Measurements from ENCODE around the gene ANO6.
A peak's percentile ranks its signal among the peaks of the same experiment; 100 is the strongest.
"Not testable (repeated sequence)": the region's sequence is repeated elsewhere in the genome, so short reads cannot be mapped to it uniquely, and the experiment has no call there.

The ANO6 gene

DNA sequence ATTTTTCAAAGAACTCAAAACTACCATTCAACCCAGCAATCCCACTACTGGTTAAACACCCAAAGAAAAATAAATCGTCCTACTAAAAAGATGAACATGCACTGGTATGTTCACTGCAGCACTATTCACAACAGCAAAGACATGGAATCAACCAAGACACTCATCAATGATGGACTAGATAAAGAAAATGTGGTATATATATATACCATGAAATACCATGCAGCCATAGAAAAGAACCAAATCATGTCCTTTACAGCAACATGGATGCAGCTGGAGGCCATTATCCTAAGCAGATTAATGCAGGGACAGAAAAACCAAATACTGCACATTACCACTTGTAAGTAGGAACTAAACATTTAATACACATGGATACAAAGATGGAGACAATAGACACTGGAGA is 3.8 kb upstream of the ANO6 start:
- no peak for DNase-seq (ENCODE audit: low read depth)

DNA sequence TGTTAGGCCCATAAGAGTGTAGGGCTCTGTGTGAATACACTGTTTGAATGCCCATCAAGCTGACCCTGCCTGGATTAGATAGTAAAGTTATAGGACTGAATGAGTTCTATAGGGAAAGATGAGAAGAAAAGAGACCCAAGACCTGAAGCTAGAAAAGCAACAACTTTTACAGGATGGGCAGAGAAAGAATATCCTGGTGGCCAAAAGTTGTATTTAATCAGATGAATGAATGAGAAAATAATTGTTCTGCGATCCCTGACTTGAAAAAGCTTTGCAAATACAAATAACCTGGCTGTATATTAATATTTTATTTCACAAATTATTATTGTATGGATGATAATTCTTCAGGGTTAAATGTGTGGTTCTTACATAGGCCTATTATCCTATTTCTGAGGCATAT is 2.8 kb upstream of the ANO6 start:
- no peak for DNase-seq (ENCODE audit: low read depth)

DNA sequence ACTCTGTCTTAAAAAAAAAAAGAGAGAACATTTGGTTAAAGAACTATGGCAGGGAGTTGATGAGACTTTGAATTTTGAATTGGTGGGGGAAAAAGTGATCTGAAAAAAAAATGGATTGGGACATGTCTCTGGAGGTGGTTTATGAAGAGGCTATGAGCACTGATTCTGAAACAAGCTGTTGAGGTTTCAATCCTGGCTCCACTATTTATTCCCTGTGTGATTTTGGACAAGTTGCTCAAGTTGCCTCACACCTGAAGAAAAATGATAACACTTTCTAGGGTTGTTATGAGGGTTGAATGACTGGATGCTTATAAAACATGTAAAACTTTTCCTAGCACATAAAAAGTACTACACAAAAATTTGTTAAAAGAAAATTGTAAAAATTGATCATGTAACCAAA is 1.8 kb upstream of the ANO6 start:
- no peak for DNase-seq (ENCODE audit: low read depth)

DNA sequence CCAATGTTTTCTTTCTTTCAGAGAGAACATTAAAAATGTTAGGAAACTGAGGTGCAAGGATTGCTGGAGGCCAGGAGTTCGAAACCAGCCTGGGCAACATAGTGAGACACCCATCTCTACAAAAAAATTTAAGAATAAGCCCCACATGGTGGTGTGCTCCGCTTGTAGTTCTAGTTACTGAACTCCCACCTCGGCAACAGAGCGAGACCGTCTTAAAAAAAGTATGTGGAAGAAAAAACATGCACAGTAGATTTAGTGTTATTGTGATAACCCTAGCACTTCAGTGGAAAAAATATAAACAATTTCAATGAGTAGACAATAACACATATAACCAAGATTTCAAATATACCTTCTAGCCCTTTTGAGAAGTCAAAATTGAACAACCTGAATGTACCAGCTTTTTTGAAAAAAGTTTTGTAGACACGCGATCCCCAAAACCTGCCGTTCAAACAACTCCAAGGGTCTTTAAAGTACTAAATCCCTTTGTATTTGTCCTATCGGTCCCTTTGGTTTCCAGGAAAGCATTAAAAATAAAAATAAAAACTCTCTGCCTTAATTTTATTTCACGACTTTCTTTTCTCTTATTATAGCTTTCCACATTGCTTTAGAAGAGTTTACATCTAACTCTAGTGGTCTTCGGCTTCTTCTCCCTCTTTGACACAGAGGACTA is 1.0 kb upstream of the ANO6 start:
- DNase-seq (ENCODE audit: low read depth): no peak

DNA sequence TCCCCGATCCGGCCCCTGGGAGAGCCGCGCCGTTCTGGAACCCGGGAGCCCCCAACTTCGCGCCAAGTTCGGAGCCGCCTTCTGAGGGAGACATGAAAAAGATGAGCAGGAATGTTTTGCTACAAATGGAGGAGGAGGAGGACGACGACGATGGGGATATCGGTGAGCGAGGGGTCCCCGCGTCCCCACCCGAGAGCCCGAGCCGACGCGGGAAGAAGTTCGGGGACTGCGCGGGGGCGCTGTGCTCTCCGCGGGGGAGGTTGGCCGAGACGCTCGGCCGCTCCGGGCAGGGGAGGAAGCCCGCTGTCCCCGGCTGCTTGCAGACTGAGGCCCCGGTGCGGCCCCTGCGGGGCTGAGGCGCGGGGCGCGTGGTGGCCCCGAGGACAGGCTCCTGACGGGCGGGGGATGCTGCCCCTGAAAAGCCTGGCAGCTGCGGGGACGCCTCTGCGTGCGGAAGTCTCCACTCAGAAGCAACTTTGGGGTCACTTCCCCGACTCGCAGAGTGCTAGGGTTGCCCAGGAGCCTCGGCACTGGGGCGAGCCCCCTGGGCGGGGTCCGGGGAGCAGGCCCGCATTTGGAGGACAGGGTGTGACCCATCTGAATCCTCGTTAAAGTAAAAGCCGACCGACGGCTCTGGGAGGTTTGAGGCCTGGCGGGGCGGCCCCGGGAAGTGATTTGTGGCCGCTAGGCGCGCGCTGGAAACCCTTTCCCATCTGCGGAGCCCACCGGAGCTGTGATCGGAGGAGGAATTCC is 511 bp downstream of the ANO6 start:
- peak; percentile 18 for DNase-seq (ENCODE audit: low read depth)

DNA sequence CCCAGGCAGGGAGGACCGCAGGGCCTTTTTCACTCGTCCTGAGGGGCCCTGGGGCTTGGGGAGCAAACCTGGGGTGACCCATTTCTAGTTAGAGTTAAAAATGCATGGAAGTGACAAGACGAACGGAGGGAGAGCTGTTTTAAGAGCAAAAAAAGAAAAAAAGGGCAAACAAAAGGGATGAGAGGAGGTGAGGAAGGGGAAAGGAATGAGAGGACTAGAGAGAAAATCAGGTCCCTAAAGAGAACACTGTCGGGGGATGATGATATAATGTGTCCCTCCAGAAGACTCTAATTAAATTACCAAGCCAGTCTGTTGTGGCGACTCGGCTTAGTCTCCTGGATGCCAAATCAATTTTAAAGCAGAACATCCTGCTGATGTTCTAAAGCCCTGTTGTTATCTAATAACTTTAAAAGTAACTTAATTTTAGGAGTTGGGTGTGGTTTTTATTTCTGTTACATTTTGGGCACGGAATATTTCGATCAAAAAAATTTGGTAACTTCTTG is 1.1 kb downstream of the ANO6 start:
- DNase-seq (ENCODE audit: low read depth): no peak

DNA sequence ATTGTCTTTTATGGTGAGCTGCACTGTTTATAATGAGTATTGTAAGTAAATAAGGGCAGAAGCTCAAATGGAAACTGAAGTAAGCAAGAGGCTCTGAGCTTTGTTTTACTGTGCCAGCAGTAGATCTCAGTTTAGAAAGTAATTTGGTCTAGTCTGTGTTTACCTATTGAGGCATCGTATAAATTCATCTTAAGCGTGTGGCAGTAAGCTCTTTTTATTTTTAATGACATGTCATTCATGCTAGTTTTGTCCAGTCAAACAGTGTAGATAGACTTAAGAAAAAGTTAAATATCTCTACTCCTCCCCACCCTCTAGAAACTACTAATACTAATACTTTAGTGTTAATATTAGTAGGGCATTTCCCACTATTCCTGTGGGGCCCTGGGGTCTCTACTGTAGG is 2.0 kb downstream of the ANO6 start:
- no peak for DNase-seq (ENCODE audit: low read depth)

DNA sequence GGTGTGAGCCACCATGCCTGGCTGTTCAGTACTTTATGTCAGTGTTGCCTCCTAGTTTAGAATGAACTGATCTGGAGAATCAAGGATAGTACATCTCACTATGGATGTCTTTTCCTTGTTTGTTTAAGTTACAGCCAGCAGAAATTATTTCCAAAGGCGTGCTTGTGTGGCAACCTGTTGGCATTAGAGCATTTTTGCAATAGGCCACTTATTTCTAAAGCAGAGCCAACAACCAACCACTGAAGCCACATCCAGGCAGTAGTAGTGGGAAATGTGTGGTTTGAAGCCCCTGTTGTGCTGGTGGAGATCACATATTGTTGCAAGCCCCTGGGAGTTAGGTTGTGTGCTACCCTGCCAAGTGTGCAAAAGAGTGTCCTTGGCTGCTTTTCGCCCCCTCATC is 3.7 kb downstream of the ANO6 start:
- DNase-seq (ENCODE audit: low read depth): no peak

DNA sequence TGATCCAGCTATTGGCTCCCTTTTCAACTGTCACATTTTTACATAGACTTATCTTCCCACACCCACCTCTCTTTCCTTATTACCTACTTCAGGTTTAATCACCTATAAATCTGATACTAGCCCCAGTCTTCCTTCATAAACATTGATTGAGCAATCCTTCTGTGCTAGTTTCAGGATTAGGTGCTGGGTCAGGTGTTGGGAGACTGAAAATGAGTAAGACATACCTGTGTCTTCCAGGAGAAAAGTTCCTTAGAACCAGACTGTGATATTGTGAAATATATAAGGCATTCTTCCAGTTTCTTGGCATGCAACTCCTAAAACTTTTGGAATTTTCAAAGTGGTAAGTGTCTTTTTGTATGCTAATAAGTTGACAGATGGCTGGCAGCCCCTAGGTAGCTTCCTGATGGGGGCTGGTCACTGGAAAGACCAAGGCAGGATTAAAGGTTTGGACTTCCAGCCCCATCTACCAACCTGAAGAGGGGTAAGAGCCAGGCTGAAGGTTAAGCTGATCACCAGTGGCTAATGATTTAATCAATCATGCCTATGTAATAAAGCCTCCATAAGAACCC is 4.6 kb downstream of the ANO6 start:
- DNase-seq (ENCODE audit: low read depth): no peak

DNA sequence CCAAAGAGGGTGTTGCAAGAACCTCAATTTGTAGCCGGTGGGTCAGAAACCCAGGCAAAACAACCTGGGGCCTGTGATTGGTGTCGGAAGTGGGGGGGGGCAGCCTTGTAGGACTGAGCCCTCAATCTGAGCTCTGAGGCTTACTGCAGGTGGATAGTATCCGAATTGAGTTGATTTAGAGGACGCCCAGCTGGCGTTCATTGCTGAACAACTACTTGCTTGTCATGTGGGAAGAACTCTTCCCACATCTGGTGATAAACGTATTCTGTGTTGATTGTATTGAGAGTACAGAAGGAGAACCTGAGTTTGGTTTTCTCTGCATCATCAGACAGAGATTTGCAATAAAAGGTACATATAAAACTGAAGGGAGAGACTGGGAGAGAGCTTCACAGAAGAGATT is 5.1 kb downstream of the ANO6 start:
- DNase-seq (ENCODE audit: low read depth): no peak

DNA sequence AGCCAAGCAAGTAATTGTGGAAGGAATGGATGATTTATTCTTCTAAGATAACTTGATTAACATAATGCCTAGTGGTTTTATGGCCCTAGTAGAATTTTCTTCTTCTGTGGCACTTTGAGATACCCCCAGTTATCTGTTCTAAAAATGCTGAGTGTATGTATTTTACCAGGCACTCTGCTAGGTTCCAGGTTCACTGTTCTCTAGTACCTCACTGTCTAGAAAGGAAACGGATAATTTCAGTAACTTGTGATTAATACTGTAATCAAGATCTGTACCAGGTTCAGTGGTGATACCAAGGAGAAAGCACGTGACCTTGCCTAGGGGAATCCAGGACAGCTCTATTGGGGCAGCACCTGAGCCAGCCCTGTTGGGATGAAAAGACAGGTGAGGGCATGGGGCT is 8.0 kb downstream of the ANO6 start:
- no peak for DNase-seq (ENCODE audit: low read depth)

DNA sequence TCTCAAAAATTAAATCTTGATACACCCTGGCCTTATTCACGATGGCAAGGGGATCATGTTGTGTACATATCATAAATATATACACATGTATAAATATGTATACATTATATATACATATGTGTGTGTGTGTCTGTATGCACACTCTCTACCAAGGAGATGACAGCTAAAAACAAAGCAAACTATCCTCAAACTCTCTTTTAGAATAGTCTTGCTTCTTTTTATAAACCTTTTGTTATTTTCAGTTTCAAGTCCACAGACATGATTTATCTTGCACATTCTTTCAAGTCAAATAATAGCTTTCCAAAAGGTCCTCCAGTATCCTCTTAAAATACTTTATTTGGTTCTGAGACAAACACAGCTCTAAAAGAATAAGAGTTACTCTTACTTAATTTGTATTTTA is 8.4 kb downstream of the ANO6 start:
- DNase-seq (ENCODE audit: low read depth): no peak

DNA sequence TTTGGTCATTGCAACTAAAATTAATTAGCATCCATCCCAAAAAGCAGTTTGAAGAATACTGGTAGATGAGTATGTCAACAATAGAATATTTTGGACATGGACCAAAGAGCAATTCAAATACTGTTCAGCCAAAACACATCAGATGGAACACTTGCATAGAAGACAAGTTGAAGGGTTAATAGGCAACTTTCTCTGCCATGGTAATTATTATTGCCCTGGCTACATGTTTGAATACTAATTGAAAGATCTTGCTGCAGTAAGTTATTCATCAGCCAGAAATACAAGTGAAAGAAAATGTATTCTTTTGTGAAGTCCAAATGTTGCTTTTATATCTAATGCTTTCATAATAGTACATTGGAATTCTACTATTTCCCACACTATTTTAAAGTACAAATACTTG is 10.1 kb downstream of the ANO6 start:
- DNase-seq (ENCODE audit: low read depth): no peak

DNA sequence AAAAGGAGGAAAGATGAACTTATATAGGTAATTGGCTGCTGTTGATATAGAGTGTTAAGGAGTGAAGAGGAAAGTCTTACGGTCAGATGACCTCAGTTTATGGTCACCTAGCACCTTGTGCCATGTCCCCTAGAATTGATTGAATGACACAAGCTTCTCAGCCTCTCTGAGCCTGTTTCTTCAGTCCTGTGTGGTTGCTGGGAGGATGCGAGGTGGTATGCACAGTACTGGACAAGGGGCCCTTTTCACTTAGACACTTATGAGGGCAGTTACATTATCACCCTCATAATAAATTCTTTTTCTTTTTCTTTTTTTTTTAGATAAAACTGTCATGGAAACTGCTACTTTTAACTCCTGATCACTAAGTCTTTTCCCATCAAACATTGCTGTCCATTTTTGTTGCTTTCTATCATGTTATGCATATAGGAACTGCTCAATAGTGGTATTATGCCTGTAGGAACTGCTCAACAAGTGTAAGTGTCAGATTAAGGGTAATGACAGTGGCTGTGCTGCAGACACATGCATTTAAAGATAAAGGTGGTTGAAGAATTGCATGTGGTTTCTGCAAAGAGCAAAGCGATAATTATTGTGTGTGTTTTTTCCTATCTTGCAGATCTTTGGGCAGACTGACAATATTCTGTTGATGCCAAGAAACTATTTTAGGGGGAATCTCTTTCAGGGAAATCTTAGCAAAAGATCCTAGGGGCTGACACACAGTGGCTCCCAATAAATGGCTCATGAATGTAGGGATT is 11.6 kb downstream of the ANO6 start:
- DNase-seq (ENCODE audit: low read depth): no peak

DNA sequence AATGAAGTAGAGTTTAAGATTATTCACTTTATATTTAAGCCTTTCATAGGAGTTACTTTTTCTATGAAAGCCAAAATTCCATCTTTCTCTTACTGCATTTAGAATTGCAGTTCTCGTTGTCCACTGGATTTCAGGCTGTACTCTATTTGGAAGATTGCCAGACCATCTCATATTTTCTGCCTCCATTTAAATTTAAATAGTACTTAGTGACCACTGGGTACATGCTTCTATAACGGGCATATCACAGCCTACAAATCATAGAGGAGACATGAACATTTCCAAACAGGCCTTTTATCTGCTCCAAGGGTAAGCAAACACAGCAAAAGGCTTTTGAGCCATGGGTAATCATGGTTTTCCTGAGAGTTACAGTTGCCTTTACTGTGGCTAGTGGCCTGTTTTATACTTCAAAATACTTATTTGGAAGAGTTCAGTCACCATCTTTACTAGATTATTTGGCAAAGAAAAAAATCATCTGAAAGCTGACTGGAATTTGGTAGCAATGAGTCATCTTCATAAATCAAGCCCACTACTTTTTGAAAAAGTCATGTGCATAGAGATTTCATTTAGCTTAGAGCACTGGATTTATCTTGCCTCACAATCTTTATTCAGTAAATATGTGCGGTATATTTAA is 15.7 kb downstream of the ANO6 start:
- DNase-seq (ENCODE audit: low read depth): no peak

DNA sequence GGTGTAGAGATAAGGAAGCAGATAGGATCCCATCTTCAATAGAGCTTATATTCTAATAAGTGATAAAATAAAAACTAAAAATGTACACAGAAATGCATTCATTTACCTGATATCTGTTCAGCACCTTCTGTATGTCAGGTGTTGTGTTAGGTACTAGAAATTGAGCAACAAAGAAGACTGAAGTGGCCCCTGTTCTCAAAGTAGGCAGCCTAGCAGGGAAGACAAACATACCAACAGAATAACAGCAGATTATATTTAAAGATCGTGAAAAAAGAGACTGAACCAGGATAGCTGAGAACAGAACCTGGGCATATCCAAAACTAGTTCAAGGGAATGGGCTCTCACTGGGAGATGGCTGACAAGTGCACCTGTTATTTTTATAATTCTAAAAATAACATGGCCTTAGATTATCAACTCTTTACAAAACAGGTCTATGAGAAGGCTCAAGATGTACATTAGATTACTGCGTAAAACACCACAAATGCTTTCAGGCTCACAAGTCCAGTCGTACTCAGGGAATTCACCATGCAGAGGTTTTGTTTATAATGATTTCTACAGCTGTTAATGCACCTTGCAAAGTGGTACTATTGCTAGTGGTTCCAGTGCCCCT is 16.4 kb downstream of the ANO6 start:
- no peak for DNase-seq (ENCODE audit: low read depth)

DNA sequence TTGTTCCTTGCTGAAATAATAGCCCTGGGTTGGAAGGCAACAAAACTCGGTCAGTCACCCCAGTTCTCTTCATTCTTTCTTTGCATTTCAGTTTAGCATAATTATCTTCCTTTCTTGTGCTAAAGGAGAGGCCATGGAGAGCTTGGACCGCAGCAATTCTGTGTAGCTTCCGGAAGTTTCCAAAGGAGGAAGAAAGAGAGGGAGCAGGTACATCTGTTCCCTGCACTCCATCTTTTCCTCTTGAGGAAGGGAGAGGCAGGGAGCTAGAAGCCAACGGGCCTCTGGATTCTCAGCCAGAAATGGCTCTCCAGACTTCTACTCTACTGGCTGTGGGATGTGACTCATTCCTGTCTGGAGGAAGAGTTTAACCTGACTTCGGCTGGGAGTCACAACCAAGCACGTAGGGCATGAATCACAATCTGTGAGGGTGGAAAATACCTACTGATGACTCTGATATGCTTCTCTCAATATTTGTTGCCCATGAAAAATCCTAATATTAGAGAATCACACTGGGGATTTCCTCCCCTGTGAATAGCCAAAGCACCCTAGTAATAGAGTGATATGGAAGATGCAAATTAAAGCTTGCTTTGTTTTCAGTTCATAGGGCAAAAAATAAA is 17.0 kb downstream of the ANO6 start:
- DNase-seq (ENCODE audit: low read depth): no peak

DNA sequence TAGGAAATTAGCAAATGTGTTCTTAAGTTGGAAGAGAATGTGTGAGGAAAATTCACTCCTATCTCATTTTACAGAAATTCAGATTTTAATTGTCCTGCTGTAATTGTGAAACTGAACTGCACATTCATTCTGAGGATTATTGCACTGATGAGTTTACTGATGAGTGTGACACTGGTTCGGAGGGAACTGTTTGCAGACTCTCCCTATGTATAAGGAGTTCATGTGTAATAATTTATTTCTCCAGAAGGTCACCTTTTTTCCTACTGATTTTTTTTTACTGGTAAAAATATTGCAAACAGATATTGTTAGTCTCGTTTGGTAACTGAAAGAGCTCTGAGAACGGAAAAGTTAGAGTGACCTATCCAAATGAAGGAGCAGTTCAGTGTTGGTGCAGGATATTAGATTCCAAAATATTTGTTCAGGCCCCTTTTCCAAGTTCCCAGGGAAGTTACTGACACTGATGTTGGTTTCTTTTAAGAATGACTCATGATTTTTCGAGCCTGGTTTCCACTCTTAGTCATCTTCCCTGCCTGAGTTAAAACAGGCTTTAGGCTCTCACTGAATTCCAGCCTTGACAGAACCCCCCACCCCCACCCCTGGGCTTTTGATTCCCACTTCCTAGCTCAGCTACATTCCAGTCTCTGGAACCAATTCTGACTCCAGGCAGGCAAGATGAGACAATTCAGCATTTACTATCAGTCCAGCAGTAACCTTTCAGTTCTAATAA is 18.4 kb downstream of the ANO6 start:
- no peak for DNase-seq (ENCODE audit: low read depth)

DNA sequence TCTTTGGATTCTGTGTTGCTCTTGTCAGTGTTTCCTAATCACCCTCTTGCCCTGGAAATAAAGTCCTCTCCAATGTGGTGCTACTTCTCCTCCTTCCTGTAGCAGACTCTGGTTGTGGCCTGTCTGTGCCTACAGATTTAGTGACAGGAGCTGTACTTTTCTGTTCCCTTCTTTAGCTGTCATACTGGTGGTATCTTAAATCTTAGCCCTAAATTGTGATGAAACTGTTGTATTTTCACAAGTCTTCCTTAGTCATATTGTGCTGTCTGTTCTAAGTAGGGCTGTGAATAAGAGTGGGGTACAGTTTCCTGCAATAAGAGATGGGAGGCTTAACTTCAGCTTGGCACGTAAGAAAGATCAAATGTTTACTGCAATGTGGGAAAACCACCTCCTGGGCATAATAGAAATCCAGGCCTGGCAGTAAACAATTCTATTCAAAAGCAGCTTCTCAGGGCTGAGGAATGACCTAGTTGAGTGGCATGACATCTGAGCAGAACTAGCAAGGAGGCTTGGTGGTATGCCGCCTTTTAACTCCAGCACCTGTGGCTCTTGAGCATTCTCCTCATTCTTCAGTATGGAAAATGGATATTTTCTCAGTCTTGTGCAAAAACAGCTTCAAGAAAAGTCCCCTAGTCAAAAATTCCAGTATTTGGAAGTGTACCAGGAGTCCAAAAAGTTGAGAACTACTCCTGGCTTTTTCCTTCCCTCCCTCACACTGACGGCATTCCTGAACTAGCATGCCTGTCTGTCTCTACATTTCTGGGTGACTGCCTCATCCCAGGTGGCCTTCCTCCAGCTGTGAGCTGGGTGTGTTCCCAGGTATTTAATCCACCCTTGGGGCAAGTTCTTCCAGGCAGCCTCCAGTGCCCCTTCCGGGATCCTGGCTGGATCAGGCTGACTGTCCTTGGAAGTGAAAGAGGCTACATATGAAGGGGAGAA is 19.5 kb downstream of the ANO6 start:
- DNase-seq (ENCODE audit: low read depth): no peak

DNA sequence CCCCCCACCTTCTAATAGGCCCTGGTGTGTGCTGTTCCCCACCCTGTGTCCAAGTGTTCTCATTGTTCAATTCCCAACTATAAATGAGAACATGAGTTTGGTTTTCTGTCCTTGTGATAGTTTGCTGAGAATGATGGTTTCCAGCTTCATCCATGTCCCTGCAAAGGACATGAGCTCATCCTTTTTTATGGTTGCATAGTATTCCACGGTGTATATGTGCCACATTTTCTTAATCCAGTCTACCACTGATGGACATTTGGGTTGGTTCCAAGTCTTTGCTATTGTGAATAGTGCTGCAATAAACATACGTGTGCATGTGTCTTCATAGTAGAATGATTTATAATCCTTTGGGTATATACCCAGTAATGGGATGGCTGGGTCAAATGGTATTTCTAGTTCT is 20.5 kb downstream of the ANO6 start:
- not testable (repeated sequence) for DNase-seq (ENCODE audit: low read depth)

Measured in stimulated activated CD8-positive, alpha-beta memory T cell treated with anti-CD3 and anti-CD28 coated beads, Interleukin-15, amount 100 ng/mL, for 24 hours (primary cell).